GM23338 (cell line): Measurements from ENCODE around the gene CHRNA4. TPM values are rescaled to one million over a fixed set of nuclear protein-coding genes. Genes with fewer than 3 reads are reported as not detected.

Source experiments
- ATAC-seq: fragments of 200-7000 bp; cut with Tn5 transposase; 3 replicates; pipeline ENCODE4 v1.9.1; 2020
- DNase-seq: peaks from one replicate; pipeline ENCODE4 v3.0.0-alpha.2; 2015; ENCODE audit warnings: low spot score
- H2AFZ ChIP-seq: fragments of 200-600 bp; sonication (generic); 2 replicates; pipeline ENCODE4 v1.8.0; 2016; ENCODE audit warnings: antibody characterized with exemption, mild to moderate bottlenecking, moderate library complexity
- H3F3A ChIP-seq: fragments of 200-600 bp; sonication (generic); replicated peaks from 2 replicates; pipeline ENCODE4 v1.8.0; 2017; ENCODE audit warnings: antibody characterized with exemption, mixed run types, low read depth
- H3K27ac ChIP-seq: fragments of 200-600 bp; sonication (generic); 2 replicates; pipeline ENCODE4 v1.6.1; 2016; ENCODE audit warnings: low read depth
- H3K27me3 ChIP-seq: fragments of 200-600 bp; sonication (generic); 2 replicates; pipeline ENCODE4 v1.8.0; 2016; ENCODE audit warnings: mild to moderate bottlenecking, mixed run types, moderate library complexity; ENCODE audit not compliant: insufficient read depth
- H3K36me3 ChIP-seq: fragments of 200-600 bp; sonication (generic); 2 replicates; pipeline ENCODE4 v1.8.0; 2016; ENCODE audit warnings: mild to moderate bottlenecking; ENCODE audit not compliant: insufficient read depth
- H3K4me1 ChIP-seq: fragments of 200-600 bp; sonication (generic); 2 replicates; pipeline ENCODE4 v1.8.0; 2016; ENCODE audit warnings: mild to moderate bottlenecking, moderate library complexity; ENCODE audit not compliant: insufficient read depth
- H3K4me2 ChIP-seq: fragments of 200-600 bp; sonication (generic); 2 replicates; pipeline ENCODE4 v1.7.1; 2017; ENCODE audit warnings: mixed run types
- H3K4me3 ChIP-seq: fragments of 200-600 bp; sonication (generic); 2 replicates; pipeline ENCODE4 v1.6.1; 2016; ENCODE audit warnings: mixed run types
- H3K79me2 ChIP-seq: fragments of 200-600 bp; sonication (generic); replicated peaks from 2 replicates; pipeline ENCODE4 v1.8.0; 2017; ENCODE audit warnings: mild to moderate bottlenecking; ENCODE audit not compliant: insufficient read depth
- H3K9me2 ChIP-seq: fragments of 200-600 bp; sonication (generic); 2 replicates; pipeline ENCODE4 v1.8.0; 2017; ENCODE audit not compliant: insufficient read depth
- H4K20me1 ChIP-seq: fragments of 200-600 bp; sonication (generic); replicated peaks from 2 replicates; pipeline ENCODE4 v1.8.0; 2017; ENCODE audit warnings: mild to moderate bottlenecking; ENCODE audit not compliant: insufficient read depth
- H3K27ac Mint-ChIP-seq: 2 replicates; pipeline ENCODE4 v1.8.0; 2020; ENCODE audit warnings: inconsistent platforms, mild to moderate bottlenecking, moderate library complexity, mixed read lengths
- H3K27me3 Mint-ChIP-seq: 3 replicates; pipeline ENCODE4 v1.8.0; 2022; ENCODE audit warnings: low read depth, mild to moderate bottlenecking, moderate library complexity, mixed read lengths, inconsistent platforms; ENCODE audit not compliant: insufficient read depth, poor library complexity
- H3K36me3 Mint-ChIP-seq: 3 replicates; pipeline ENCODE4 v1.8.0; 2021; ENCODE audit warnings: low read depth, mild to moderate bottlenecking, inconsistent platforms, moderate library complexity, mixed read lengths
- H3K4me1 Mint-ChIP-seq: 3 replicates; pipeline ENCODE4 v1.8.0; 2020; ENCODE audit warnings: mild to moderate bottlenecking, inconsistent platforms, mixed read lengths
- H3K4me3 Mint-ChIP-seq: 3 replicates; pipeline ENCODE4 v1.8.0; 2021; ENCODE audit warnings: moderate library complexity, mild to moderate bottlenecking, inconsistent platforms, mixed read lengths
- H3K9me3 Mint-ChIP-seq: 3 replicates; pipeline ENCODE4 v1.8.0; 2020; ENCODE audit warnings: moderate library complexity, mild to moderate bottlenecking, inconsistent platforms, mixed read lengths
- CTCF ChIP-seq, 2 experiments: fragments of 200-600 bp in 1 of 2; sonication (generic) in 1 of 2; conservative IDR thresholded peaks; 2 replicates each; pipeline versions ENCODE4 v1.5.1 to v1.6.1; 2016 to 2017; ENCODE audit warnings: antibody characterized with exemption in 2 of 2, low read depth in 2 of 2, mild to moderate bottlenecking in 2 of 2, moderate library complexity in 1 of 2
- ETS1 ChIP-seq: IDR thresholded peaks from 2 replicates; pipeline ENCODE4 v1.6.1; 2016; ENCODE audit warnings: antibody characterized with exemption
- EZH2phosphoT487 ChIP-seq: fragments of 200-600 bp; sonication (generic); IDR thresholded peaks from one replicate; pipeline ENCODE4 v1.8.1; 2018; ENCODE audit warnings: antibody characterized with exemption; ENCODE audit not compliant: unreplicated experiment
- NANOG ChIP-seq: IDR thresholded peaks from 2 replicates; pipeline ENCODE4 v1.6.1; 2016; ENCODE audit warnings: antibody characterized with exemption, borderline replicate concordance
- POLR2AphosphoS5 ChIP-seq: IDR thresholded peaks from 2 replicates; pipeline ENCODE4 v1.6.1; 2016; ENCODE audit warnings: antibody characterized with exemption, low read depth
- REST ChIP-seq: IDR thresholded peaks from one replicate; pipeline ENCODE4 v1.6.1; 2018; ENCODE audit warnings: antibody characterized with exemption; ENCODE audit not compliant: unreplicated experiment
- STAT1 ChIP-seq: IDR thresholded peaks from one replicate; pipeline ENCODE4 v1.6.1; 2016; ENCODE audit warnings: antibody characterized with exemption; ENCODE audit not compliant: unreplicated experiment
- ZNF114 ChIP-seq: fragments of 250-450 bp; sonication (Bioruptor Pico); IDR thresholded peaks from 2 replicates; pipeline ENCODE4 v1.5.0; 2020; ENCODE audit warnings: mild to moderate bottlenecking, moderate library complexity
- ZNF331 ChIP-seq: fragments of 250-450 bp; sonication (Bioruptor Pico); IDR thresholded peaks from 2 replicates; pipeline ENCODE4 v1.5.0; 2020; ENCODE audit warnings: low read depth, mild to moderate bottlenecking, moderate library complexity
- ZNF462 ChIP-seq: fragments of 250-450 bp; sonication (Bioruptor Pico); IDR thresholded peaks from 2 replicates; pipeline ENCODE4 v1.5.0; 2020; ENCODE audit warnings: mild to moderate bottlenecking, moderate library complexity
- polyA plus RNA-seq: library from polyadenylated mRNA; unstranded; fragments of >200 nt; fragmentation: Nextera tagmentation; extraction: Ambion mirVana; gene quantifications from 2 replicates; pipeline ENCODE4 v1.2.1, GENCODE V29; 2016
- total RNA-seq: library from RNA; depleted of rRNA; stranded (reverse); fragments of >200 nt; shearing (Covaris generic); gene quantifications from 2 replicates; pipeline ENCODE4 v1.2.3, GENCODE V29; 2014

Gene CHRNA4
- total and polyA plus RNA-seq, 2 experiments from 2014 or later, result 2.7 to 3.9 TPM

GRCh38 chr20:63318391-63319163, 42.6 kb downstream of the CHRNA4 start:
- DNase-seq, result no peak
- H3K4me3 Mint-ChIP-seq, result no peak overlapping the region

More at GRCh38 chr20:63318391-63319163, 42.6 kb downstream of the CHRNA4 start:
- no peak for ATAC-seq
- no peaks in the 10 kb centered on the region for H3K36me3 ChIP-seq
- Mint-ChIP-seq H3K27ac (no peak overlapping the region), H3K9me3 (no peaks in the 10 kb centered on the region), H3K27me3 (peaks cover 7% of the 10 kb centered on the region), H3K36me3 (no peaks in the 10 kb centered on the region), H3K4me1 (peaks cover 7% of the 10 kb centered on the region)
- H3K9me2 ChIP-seq, result no peaks in the 10 kb centered on the region
- no peak for TF ChIP-seq POLR2AphosphoS5
- no peak for TF ChIP-seq CTCF (conservative IDR thresholded peaks at IDR 0.05; ENCODE audit: low read depth in 2 of 2)
- TF ChIP-seq ETS1, result no peak
- no peak for TF ChIP-seq ZNF331
- TF ChIP-seq EZH2phosphoT487, result no peak
- no peak for TF ChIP-seq STAT1
- no peak for TF ChIP-seq REST
- no peak for TF ChIP-seq ZNF114
- TF ChIP-seq NANOG, result no peak
- no peak for TF ChIP-seq ZNF462
- no peak overlapping the region for H2AFZ ChIP-seq
- no peaks in the 10 kb centered on the region for H3K79me2 ChIP-seq
- H3K4me3 ChIP-seq, result no peak overlapping the region
- H3K4me2 ChIP-seq, result no peak overlapping the region
- H3K27me3 ChIP-seq, result no peaks in the 10 kb centered on the region
- no peaks in the 10 kb centered on the region for H4K20me1 ChIP-seq
- H3F3A ChIP-seq, result no peaks in the 10 kb centered on the region
- H3K4me1 ChIP-seq, result no peaks in the 10 kb centered on the region
- H3K27ac ChIP-seq, result no peak overlapping the region
